Sigmoid colon (tissue), 3 donors: ENCODE results near the gene SLC27A1.

Source experiments
- POLR2A ChIP-seq, 2 donors: fragments of 450-650 bp; IDR thresholded peaks; one replicate each; pipeline ENCODE4 v1.6.1; 2016; ENCODE audit warnings: antibody characterized with exemption in 2 of 2, mild to moderate bottlenecking in 2 of 2, moderate library complexity in 2 of 2
- TF ChIP-seq, protein P1 (sequence below), 4 experiments: fragments of 450-650 bp in 3 of 4; fragments of 200-600 bp in 1 of 4; IDR thresholded peaks; one replicate each; pipeline ENCODE4 v1.5.1; 2016 to 2019; ENCODE audit warnings: antibody characterized with exemption in 4 of 4, mild to moderate bottlenecking in 3 of 4, moderate library complexity in 2 of 4

DNA sequence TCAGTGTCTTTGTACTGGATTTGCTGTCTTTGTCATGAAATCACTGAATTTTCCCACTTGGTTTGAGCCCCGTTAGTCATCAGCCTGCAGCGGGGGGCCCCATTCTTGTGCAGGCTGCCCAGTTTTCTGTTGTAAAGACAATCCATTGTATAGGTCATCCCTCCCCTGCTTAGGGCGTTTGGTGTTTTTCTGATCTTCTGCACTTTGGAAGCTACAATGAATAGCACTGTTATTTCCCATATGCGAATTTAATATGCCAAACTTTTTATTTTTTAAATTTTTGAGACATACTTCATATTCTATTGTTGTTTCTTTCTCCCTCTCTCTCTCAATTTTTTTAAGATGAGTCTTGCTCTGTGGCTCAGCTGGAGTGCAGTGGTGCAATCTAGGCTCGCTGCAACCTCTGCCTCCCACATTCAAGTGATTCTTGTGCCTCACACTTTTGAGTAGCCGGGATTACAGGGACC lies 9.0 kb downstream of the SLC27A1 start:
- TF ChIP-seq, protein P1, sequence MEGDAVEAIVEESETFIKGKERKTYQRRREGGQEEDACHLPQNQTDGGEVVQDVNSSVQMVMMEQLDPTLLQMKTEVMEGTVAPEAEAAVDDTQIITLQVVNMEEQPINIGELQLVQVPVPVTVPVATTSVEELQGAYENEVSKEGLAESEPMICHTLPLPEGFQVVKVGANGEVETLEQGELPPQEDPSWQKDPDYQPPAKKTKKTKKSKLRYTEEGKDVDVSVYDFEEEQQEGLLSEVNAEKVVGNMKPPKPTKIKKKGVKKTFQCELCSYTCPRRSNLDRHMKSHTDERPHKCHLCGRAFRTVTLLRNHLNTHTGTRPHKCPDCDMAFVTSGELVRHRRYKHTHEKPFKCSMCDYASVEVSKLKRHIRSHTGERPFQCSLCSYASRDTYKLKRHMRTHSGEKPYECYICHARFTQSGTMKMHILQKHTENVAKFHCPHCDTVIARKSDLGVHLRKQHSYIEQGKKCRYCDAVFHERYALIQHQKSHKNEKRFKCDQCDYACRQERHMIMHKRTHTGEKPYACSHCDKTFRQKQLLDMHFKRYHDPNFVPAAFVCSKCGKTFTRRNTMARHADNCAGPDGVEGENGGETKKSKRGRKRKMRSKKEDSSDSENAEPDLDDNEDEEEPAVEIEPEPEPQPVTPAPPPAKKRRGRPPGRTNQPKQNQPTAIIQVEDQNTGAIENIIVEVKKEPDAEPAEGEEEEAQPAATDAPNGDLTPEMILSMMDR (IDR thresholded peaks at IDR 0.05) = no peak
- TF ChIP-seq POLR2A (IDR thresholded peaks at IDR 0.05) = no peak
